Neural cell (in vitro differentiated cells): Measurements from ENCODE around the gene WDR74. TPM values are rescaled to one million over a fixed set of nuclear protein-coding genes. Genes with fewer than 3 reads are reported as not detected.
"Not testable (repeated sequence)": the region's sequence is repeated elsewhere in the genome, so short reads cannot be mapped to it uniquely, and the experiment has no call there.

Experiments
- H2AFZ ChIP-seq: fragments of 200-600, 300-800 bp; sonication (generic), shearing (Covaris generic); 2 replicates; pipeline ENCODE4 v1.6.0; 2014; ENCODE audit warnings: low read depth, mild to moderate bottlenecking, antibody characterized with exemption, low read length, moderate library complexity
- H3F3A ChIP-seq: fragments of 200-600 bp; shearing (Covaris generic); 2 replicates; pipeline ENCODE4 v1.6.1; 2016; ENCODE audit warnings: mild to moderate bottlenecking, moderate library complexity, mixed read lengths, antibody characterized with exemption, low read length; ENCODE audit not compliant: insufficient read depth, poor library complexity, severe bottlenecking
- H3K27ac ChIP-seq: fragments of 200-600, 300-800 bp; sonication (generic), shearing (Covaris generic); 2 replicates; pipeline ENCODE4 v1.5.1; 2014; ENCODE audit warnings: mild to moderate bottlenecking, low read length, moderate library complexity
- H3K27me3 ChIP-seq: fragments of 300-800, 200-600 bp; sonication (generic), shearing (Covaris generic); 2 replicates; pipeline ENCODE4 v1.6.0; 2014; ENCODE audit warnings: mild to moderate bottlenecking, low read depth, low read length, moderate library complexity; ENCODE audit not compliant: insufficient read depth
- H3K36me3 ChIP-seq: fragments of 300-800, 200-600 bp; sonication (generic), shearing (Covaris generic); 2 replicates; pipeline ENCODE4 v1.5.1; 2014; ENCODE audit warnings: mild to moderate bottlenecking, antibody characterized with exemption, low read length, moderate library complexity; ENCODE audit not compliant: insufficient read depth
- H3K4me2 ChIP-seq: fragments of 300-800, 200-600 bp; sonication (generic), shearing (Covaris generic); 2 replicates; pipeline ENCODE4 v1.6.0; 2014; ENCODE audit warnings: mild to moderate bottlenecking, low read length
- H3K4me3 ChIP-seq: fragments of 300-800, 200-600 bp; sonication (generic), shearing (Covaris generic); 2 replicates; pipeline ENCODE4 v1.5.1; 2014; ENCODE audit warnings: mild to moderate bottlenecking, low read length, moderate library complexity
- H3K79me2 ChIP-seq: fragments of 200-600 bp; shearing (Covaris generic); replicated peaks from 2 replicates; pipeline ENCODE4 v1.6.0; 2014; ENCODE audit warnings: mild to moderate bottlenecking, low read length, moderate library complexity; ENCODE audit not compliant: insufficient read depth
- H3K9ac ChIP-seq: fragments of 300-800, 200-600 bp; sonication (generic), shearing (Covaris generic); 2 replicates; pipeline ENCODE4 v1.6.1; 2016; ENCODE audit warnings: mild to moderate bottlenecking, low read length, mixed read lengths
- H3K9me2 ChIP-seq: fragments of 200-600 bp; shearing (Covaris generic); 2 replicates; pipeline ENCODE4 v1.6.1; 2016; ENCODE audit warnings: mild to moderate bottlenecking, low read length, mixed read lengths; ENCODE audit not compliant: insufficient read depth
- H3K9me3 ChIP-seq: fragments of 200-600, 300-800 bp; sonication (generic), shearing (Covaris generic); 2 replicates; pipeline ENCODE4 v1.6.1; 2016; ENCODE audit warnings: mild to moderate bottlenecking, mixed run types, low read length, moderate library complexity, mixed read lengths
- H4K20me1 ChIP-seq: fragments of 200-600 bp; shearing (Covaris generic); 2 replicates; pipeline ENCODE4 v1.6.1; 2016; ENCODE audit warnings: mild to moderate bottlenecking, mixed run types; ENCODE audit not compliant: insufficient read depth
- EP300 ChIP-seq: fragments of 450-650 bp; conservative IDR thresholded peaks from 2 replicates; pipeline ENCODE4 v1.6.1; 2014; ENCODE audit warnings: antibody characterized with exemption, mild to moderate bottlenecking, moderate library complexity; ENCODE audit not compliant: poor library complexity, severe bottlenecking
- EZH2 ChIP-seq: fragments of 200-600, 300-800 bp; shearing (Covaris generic), sonication (generic); IDR thresholded peaks from 2 replicates; pipeline ENCODE4 v1.6.1; 2014; ENCODE audit warnings: antibody characterized with exemption, low read length, borderline replicate concordance, mild to moderate bottlenecking; ENCODE audit not compliant: insufficient read depth, poor library complexity, severe bottlenecking
- MXI1 ChIP-seq: fragments of 450-650 bp; conservative IDR thresholded peaks from 2 replicates; pipeline ENCODE4 v1.6.1; 2014; ENCODE audit warnings: antibody characterized with exemption, mild to moderate bottlenecking; ENCODE audit not compliant: poor library complexity, severe bottlenecking
- POLR2AphosphoS5 ChIP-seq: IDR thresholded peaks from 2 replicates; pipeline ENCODE4 v1.6.1; 2012
- RAD21 ChIP-seq: fragments of 450-650 bp; conservative IDR thresholded peaks from 2 replicates; pipeline ENCODE4 v1.6.1; 2014; ENCODE audit warnings: antibody characterized with exemption, mild to moderate bottlenecking, moderate library complexity
- SMC3 ChIP-seq: fragments of 450-650 bp; conservative IDR thresholded peaks from 2 replicates; pipeline ENCODE4 v1.6.1; 2014; ENCODE audit warnings: antibody characterized with exemption, mild to moderate bottlenecking, moderate library complexity; ENCODE audit not compliant: poor library complexity
- TAF1 ChIP-seq: IDR thresholded peaks from 2 replicates; pipeline ENCODE4 v1.6.1; 2012; ENCODE audit warnings: low read depth
- polyA plus RNA-seq: library from polyadenylated mRNA; depleted of rRNA; stranded (reverse); fragments of >200 nt; gene quantifications from 2 replicates; pipeline ENCODE4 v1.2.3, GENCODE V29; 2014
- TF ChIP-seq, protein P1 (sequence below): IDR thresholded peaks from 2 replicates; pipeline ENCODE4 v1.6.1; 2012; ENCODE audit warnings: borderline replicate concordance
- TF ChIP-seq, protein P2 (sequence below): fragments of 450-650 bp; IDR thresholded peaks from 2 replicates; pipeline ENCODE4 v1.5.1; 2014; ENCODE audit warnings: antibody characterized with exemption, mild to moderate bottlenecking, moderate library complexity; ENCODE audit not compliant: poor library complexity, severe bottlenecking

The WDR74 gene
- polyA plus RNA-seq, 1 donor from 2014 or later = 50.4 TPM

- Histone ChIP-seq H3K36me3 (no peaks in the 10 kb centered on the region), H3K27ac (peak overlapping the region; percentile 90), H3K4me2 (peak overlapping the region; percentile 93), H3K9ac (peak overlapping the region; percentile 81), H3F3A (peaks cover 9% of the 10 kb centered on the region), H2AFZ (peak overlapping the region; percentile 87), H3K9me3 (no peaks in the 10 kb centered on the region), H3K79me2 (peaks cover 12% of the 10 kb centered on the region), H3K27me3 (no peaks in the 10 kb centered on the region), H3K9me2 (no peaks in the 10 kb centered on the region), H4K20me1 (no peaks in the 10 kb centered on the region), H3K4me3 (peak overlapping the region; percentile 63)
- TF ChIP-seq MXI1 = no peak
- TF ChIP-seq, protein P1, sequence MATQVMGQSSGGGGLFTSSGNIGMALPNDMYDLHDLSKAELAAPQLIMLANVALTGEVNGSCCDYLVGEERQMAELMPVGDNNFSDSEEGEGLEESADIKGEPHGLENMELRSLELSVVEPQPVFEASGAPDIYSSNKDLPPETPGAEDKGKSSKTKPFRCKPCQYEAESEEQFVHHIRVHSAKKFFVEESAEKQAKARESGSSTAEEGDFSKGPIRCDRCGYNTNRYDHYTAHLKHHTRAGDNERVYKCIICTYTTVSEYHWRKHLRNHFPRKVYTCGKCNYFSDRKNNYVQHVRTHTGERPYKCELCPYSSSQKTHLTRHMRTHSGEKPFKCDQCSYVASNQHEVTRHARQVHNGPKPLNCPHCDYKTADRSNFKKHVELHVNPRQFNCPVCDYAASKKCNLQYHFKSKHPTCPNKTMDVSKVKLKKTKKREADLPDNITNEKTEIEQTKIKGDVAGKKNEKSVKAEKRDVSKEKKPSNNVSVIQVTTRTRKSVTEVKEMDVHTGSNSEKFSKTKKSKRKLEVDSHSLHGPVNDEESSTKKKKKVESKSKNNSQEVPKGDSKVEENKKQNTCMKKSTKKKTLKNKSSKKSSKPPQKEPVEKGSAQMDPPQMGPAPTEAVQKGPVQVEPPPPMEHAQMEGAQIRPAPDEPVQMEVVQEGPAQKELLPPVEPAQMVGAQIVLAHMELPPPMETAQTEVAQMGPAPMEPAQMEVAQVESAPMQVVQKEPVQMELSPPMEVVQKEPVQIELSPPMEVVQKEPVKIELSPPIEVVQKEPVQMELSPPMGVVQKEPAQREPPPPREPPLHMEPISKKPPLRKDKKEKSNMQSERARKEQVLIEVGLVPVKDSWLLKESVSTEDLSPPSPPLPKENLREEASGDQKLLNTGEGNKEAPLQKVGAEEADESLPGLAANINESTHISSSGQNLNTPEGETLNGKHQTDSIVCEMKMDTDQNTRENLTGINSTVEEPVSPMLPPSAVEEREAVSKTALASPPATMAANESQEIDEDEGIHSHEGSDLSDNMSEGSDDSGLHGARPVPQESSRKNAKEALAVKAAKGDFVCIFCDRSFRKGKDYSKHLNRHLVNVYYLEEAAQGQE = peak; percentile 49
Observed at GRCh38 chr11:62842171-62842741, 2.9 kb upstream of the WDR74 start.

DNA sequence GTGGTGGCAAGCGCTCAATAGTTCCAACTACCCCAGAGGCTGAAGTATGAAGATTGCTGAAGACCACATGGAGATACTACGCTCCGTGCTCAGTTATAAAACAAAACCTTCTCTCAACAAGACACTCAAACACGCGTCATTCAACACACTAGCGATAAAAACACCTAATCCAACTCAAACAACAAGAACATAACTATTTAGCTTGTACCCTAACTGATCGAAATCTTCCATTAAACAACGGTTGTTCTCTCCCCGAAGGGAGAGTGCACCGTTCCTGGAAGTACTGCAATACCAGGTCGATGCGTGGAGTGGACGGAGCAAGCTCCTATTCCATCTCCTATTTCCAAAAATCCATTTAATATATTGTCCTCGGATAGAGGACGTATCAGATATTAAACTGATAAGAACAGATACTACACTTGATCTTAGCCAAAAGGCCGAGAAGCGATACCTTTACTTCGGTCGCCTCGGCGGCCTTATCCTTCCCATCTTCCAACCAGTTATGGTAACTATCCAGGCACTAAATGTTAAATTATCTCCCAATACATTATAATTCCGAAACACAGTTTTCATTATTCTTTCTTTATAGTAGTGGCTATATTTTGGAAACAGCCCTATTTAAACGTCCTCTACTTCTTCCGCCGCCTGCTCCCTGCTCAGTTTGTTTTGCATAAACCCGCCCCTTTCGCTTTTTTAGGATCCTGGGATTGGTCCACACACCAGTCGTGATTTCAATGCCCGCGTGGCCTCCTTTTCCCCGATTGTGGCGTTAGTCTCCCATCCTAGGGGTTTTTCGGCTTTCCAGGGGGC is 2.2 kb upstream of the WDR74 start:
- Histone ChIP-seq H3K9me2 (no peaks in the 10 kb centered on the region), H3K27ac (peak overlapping the region; percentile 90), H4K20me1 (no peaks in the 10 kb centered on the region), H3K27me3 (no peaks in the 10 kb centered on the region), H3F3A (peaks cover 9% of the 10 kb centered on the region), H3K9ac (peak overlapping the region; percentile 81), H3K4me2 (peak overlapping the region; percentile 93), H2AFZ (peak overlapping the region; percentile 87), H3K36me3 (no peaks in the 10 kb centered on the region), H3K4me3 (peak overlapping the region; percentile 93), H3K9me3 (no peaks in the 10 kb centered on the region), H3K79me2 (peaks cover 12% of the 10 kb centered on the region)
- peak; percentile 30 for TF ChIP-seq TAF1
- TF ChIP-seq MXI1 = peak; percentile 94
- TF ChIP-seq SMC3 = peak; percentile 36
- no peak for TF ChIP-seq EZH2
- TF ChIP-seq RAD21 = peak; percentile 47
- TF ChIP-seq POLR2AphosphoS5 = peak; percentile 100
- TF ChIP-seq, protein P1 = peak; percentile 88
- peak; percentile 92 for TF ChIP-seq EP300
- TF ChIP-seq, protein P2, sequence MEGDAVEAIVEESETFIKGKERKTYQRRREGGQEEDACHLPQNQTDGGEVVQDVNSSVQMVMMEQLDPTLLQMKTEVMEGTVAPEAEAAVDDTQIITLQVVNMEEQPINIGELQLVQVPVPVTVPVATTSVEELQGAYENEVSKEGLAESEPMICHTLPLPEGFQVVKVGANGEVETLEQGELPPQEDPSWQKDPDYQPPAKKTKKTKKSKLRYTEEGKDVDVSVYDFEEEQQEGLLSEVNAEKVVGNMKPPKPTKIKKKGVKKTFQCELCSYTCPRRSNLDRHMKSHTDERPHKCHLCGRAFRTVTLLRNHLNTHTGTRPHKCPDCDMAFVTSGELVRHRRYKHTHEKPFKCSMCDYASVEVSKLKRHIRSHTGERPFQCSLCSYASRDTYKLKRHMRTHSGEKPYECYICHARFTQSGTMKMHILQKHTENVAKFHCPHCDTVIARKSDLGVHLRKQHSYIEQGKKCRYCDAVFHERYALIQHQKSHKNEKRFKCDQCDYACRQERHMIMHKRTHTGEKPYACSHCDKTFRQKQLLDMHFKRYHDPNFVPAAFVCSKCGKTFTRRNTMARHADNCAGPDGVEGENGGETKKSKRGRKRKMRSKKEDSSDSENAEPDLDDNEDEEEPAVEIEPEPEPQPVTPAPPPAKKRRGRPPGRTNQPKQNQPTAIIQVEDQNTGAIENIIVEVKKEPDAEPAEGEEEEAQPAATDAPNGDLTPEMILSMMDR = peak; percentile 15

GRCh38 chr11:62840721-62841360 is 1.5 kb upstream of the WDR74 start:
- not testable (repeated sequence) for H3K9me3 ChIP-seq, H2AFZ ChIP-seq, H3F3A ChIP-seq, H3K27me3 ChIP-seq, H3K9me2 ChIP-seq, H3K4me2 ChIP-seq, H4K20me1 ChIP-seq, H3K36me3 ChIP-seq
- H3K27ac ChIP-seq = peak overlapping the region; percentile 90
- H3K9ac ChIP-seq = peak overlapping the region; percentile 73
- H3K79me2 ChIP-seq = peaks cover 12% of the 10 kb centered on the region
- peak overlapping the region; percentile 93 for H3K4me3 ChIP-seq
